GM21447 (cell line): ENCODE results near the gene TMEM219.
"Not testable (repeated sequence)": the region's sequence is repeated elsewhere in the genome, so short reads cannot be mapped to it uniquely, and the experiment has no call there.

Experiments
- ATAC-seq: cut with Tn5 transposase; IDR thresholded peaks from one replicate; pipeline ENCODE4 v1.9.1; 2021; ENCODE audit not compliant: unreplicated experiment

The TMEM219 gene

GRCh38 chr16:30010844-30011713 is 49.2 kb downstream of the TMEM219 start, which contains the start of gene DOC2A:
Gene DOC2A, minus strand, starts transcription at chr16:30011027. Its CDS starts 805 bp downstream, at chr16:30010222.
- no peak for ATAC-seq

- ATAC-seq = no peak
Observed at GRCh38 chr16:30011714-30012504, 50.0 kb downstream of the TMEM219 start.

- not testable (repeated sequence) for ATAC-seq
Observed at GRCh38 chr16:30012598-30012997, 50.7 kb downstream of the TMEM219 start.

- ATAC-seq = not testable (repeated sequence)
Observed at GRCh38 chr16:30015450-30015849, 53.6 kb downstream of the TMEM219 start.

DNA sequence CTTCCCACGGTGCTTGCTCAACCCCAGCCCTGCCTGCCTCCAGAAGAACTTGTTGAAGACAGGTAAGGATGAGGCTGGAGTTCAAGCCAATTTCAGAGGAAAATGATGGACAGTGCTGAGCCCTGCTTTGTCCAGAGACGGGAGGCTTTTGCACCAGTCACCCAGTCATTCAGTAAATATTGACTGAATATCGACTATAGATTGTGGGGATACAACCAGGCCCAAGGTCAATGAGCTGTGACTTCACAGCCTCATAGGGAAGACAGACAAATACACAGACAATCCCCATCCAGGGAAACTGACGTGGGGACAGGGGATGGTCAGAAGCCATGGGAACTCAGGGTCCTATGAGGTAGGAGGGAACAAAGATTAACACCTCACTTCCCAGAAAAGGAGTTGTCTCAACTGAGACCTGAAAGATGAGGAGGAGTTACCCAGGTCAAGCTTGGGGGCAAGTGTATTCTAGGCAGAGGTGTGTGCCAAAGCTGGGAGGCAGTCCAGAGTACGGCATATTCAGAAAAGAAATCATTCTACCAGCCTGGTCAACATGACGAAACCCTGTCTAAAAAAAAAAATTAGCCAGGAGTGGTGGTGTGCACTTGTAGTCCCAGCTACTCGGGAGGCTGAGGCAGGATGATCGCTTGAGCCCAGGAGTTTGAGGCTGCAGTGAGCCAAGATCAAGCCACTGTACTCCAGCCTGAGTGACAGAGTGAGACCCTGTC is 54.8 kb downstream of the TMEM219 start:
- ATAC-seq = no peak

GRCh38 chr16:30017277-30017656 is 55.4 kb downstream of the TMEM219 start:
- ATAC-seq = no peak

GRCh38 chr16:30017937-30018336 is 56.1 kb downstream of the TMEM219 start:
- not testable (repeated sequence) for ATAC-seq

DNA sequence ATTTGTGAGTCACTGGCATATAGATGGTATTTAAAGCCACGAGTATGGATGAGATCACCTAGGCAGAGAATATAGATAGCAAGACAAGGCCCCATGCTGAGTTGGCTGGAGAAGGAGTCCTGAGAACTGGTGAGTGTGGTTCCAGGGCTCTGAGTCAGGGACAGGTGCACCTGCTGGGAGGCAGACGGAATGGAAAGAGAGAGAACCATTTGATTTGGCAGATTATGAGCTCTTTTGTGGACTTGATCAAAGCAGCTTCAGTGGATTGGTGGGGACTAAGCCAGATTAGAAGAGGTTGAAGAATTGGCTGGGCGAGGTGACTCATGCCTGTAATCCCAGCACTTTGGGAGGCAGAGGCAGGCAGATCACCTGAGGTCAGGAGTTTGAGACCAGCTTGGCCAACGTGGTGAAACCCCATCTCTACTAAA is 56.9 kb downstream of the TMEM219 start:
- no peak for ATAC-seq
